NCI-H128 (cell line): ENCODE data around the gene HCN2.

Experiments
- DNase-seq: peaks from one replicate; lab custom pipeline; 2025; ENCODE audit not compliant: unreplicated experiment; lab: John Stamatoyannopoulos, UW

Gene HCN2

DNA sequence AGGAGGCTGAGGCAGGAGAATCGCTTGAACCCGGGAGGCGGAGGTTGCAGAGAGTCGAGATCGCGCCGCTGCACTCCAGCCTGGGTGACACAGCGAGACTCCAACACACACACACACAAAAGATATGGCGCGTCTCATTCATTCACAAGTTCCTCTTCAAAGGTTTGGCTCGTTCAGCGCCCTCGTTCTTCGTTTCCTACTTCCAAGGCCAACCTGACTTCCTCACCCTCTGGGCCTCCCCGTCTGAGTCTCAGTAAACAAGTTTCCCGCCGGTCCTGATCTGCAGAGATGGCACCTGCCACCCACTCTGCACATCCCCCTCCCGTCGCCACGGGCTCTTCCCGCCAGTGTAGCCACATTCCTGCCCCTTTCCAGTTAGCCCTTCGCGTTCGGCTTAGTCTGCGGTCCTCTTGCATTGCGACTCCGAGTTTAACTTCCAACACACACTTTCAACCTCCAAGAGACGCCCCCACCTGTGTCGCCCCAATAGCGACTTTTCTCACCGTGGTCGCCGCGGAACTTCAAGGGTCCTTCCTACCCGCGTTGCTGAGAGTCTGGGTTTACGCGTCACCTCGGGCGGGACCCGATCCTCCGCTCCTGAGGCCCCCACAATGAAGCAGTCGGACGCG is 18.6 kb upstream of the HCN2 start:
- DNase-seq, result peak; percentile 47

DNA sequence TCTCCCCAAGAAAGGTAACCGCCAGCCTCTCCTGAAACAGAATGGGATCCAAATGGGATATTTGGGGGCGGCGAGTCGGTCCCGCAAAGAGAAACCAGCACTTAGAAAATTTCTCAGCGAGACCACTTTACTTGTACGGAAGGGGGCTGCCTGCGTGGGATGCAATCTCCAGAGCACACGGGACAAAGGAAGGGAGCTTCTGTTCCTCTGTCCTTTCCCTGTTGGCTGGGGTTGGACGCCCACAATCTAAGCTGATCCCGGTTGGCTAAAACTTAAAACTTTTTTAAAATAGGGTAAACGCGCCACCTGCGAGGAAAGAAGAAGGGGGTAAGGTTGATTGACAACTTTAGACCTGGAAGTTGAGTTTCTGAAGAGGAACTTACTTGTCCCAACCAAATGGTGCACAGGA is 18.1 kb upstream of the HCN2 start:
- no peak for DNase-seq

DNA sequence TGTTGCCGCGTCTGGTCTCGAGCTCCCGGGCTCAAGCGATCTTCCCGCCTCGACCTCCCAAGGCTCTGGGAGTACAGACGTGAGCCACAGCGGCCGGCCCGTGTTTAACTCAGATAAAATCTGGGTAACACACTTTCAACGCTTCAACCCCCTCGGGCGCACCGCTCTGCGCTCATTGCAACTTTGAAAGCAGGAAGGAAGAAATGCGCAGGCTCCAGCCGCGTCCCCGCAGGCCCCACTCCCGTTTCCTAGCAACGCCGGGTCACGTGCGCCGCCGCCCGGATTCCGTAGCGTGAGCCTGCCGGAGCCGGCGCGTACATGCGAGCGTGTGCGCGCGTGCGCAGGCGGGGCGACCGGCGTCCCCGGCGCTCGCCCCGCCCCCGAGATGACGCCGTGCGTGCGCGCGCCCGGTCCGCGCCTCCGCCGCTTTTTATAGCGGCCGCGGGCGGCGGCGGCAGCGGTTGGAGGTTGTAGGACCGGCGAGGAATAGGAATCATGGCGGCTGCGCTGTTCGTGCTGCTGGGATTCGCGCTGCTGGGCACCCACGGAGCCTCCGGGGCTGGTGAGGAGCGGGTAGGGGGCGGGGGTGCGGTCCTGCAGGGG is 17.4 kb upstream of the HCN2 start, which contains the start of gene BSG:
BSG (plus strand) TSS at position 457 of the 603 bp plus-strand sequence; CDS start at position 496, 39 bp downstream.
- DNase-seq, result peak; percentile 97

DNA sequence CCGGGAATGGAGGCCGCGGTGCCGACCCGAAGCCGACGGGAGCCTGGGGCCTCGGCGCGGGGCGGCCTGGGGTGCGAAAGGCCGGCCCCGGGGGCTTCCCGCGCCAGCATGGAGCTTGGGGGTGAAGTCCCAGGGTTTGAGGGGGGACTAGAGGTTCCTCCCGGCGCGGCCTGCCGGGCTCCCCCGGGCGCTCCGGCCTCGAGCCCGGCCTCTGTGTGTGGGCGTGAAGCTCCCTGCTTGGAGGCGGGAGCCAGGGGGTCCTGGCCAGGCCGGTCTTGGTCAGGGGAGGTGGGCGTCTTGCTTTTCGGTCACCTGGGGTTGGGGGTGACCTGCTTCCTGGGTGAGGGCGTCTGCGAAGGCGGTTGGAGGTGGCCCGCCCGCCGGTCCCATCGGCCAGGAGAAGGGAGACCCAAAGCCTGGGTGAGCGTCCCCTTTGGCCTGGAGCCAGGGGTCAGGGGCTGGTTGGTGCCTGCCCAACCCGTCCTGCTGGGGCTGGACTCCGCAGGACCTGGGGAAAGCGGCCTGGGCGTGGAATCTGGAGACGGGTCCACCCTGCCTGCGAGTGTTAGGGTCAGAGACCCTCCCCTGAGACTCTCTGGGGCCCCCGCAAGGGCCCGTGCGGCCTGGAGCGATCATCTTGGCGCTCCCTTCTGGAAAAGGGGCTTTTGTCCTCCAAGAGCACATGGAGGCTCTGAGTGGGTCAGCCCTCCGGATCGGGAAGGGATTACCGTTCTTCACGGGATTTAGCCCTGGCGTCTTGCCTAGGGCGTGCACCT is 16.8 kb upstream of the HCN2 start:
- DNase-seq, result no peak

DNA sequence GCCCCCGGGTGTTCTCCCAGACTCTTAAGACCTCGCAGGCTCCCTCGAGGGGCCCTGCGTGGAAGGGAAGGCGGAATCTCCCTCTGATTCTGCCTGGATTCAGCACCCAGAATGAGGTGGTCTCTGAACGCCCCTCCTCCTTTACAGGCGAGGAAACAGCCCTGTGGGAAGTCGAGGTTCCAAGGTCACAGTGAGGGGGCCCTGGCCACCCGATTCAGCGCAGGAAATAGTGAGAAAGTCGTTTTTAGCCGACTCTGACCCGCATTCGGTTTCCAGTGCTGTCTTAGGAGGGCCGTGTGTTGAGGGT is 16.2 kb upstream of the HCN2 start:
- DNase-seq, result no peak

DNA sequence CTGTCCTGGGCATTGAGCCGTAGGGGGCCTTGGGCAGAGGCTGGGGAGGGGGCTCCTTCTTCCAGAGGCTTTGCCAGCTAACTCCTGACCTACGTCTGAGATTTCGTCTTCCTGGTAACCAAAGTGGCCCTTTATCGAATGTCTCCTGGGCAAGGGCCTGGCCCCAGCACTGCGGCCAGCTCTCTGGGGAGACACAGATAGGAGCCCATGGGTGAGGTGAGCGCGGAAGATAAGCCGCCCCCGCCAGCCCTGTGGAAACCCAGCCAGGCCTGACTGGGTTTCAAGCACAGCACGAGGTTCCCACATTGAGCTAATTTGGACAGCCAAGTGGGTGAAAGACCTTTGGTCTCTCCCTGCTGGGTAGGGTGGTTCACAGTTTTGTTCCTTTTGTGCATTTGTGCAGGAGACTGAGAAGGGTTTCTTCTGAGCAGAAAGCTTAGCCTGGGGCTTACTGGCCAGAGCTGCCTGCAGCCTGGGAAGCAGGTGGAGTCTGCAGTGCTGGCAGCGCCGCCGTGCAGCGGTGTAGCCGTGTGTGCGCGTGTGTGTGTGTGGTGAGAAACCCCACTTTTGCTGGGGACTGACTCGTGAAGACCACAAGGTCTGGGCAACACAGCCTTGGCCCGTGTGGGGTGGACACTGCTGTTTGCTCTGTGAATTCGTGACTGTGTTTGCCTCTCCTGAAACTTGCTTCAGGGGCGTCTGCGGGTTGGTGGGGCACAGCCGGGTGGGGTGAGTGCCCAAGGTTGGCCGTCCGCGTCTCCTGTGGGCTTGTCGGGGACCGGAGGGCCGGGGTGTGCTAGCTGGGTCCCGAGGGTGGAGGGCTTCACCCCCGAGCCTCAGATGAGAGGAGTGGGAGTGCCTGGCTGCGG is 14.8 kb upstream of the HCN2 start:
- no peak for DNase-seq

DNA sequence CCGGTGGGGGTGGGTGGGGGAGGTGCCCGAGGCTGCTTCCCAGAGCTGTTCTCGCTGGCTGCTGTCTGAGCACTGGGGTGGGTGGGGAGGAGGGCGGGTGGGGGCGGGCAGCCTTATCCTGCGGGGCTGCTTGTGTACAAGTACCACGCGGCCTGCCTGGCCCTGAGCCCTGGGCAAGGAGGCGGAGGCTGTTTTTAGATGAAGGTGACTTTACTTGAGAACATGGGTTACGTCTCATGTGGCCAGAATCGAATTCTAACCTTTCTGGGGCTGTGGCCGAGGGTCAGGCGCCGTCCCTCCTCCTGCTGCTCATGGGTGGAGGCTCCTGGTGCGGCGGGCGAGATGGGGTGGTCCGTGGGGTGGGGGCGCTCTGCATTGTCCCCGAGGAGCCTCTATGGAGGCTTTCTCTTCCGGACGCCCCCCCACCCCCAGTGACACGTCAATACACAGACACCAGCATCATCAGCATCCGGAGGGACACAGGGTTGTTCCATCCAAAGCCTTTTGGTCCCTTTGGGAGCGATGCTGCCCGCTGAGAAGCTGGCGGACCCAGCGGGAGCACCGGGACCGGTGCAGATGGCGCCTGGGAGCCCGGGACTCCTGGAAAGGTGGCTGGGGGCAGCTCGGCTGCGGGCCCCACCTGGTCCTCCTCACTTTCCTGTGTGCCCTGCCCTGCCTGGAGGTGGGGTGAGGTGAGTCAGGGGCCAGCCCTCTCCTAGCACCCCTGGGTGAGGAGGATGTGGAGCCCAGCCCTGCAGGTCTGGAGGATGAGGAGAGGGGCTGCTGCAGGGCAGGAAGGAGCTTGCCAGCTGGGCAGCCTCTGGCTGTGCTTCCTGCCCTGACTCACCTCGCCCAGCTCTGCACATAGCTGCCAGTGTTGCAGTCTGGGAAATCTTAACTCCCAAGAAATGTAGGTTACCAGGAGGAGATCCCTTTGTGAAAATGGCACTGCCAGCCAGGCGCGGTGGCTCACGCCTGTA is 13.9 kb upstream of the HCN2 start:
- no peak for DNase-seq

DNA sequence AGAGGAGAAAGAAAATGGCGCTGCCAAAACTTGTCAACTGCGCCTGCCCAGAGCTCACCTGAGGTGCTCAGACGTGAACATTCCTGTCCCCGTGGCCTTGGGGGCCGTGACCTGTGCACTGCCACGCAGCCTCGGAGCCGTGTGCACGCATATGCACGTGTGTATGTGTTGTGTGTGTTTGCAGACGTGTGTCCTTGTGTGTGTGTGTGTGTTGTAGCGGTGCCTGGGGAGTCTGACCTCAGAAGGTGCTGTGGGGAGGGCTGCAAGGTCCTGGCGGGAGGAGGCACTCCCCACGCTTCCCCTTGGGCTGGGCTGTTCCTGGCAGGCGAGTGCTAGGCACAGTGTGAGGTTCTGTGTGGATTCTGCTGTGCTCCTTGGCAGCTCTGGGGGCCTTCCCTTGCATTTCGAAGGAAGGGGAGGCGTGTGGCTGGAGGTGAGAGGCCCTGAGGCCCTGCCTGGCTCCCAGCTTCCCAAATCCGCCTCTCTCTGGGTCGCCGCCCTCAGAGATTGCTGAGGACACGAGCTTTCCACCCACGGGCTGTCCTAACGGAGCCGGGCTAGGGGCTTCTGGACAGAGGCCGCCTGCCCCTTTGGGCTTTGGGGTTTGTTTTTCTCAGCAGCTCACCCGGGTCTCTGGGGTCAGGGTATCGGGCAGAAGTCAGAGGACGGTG is 12.8 kb upstream of the HCN2 start:
- no peak for DNase-seq

DNA sequence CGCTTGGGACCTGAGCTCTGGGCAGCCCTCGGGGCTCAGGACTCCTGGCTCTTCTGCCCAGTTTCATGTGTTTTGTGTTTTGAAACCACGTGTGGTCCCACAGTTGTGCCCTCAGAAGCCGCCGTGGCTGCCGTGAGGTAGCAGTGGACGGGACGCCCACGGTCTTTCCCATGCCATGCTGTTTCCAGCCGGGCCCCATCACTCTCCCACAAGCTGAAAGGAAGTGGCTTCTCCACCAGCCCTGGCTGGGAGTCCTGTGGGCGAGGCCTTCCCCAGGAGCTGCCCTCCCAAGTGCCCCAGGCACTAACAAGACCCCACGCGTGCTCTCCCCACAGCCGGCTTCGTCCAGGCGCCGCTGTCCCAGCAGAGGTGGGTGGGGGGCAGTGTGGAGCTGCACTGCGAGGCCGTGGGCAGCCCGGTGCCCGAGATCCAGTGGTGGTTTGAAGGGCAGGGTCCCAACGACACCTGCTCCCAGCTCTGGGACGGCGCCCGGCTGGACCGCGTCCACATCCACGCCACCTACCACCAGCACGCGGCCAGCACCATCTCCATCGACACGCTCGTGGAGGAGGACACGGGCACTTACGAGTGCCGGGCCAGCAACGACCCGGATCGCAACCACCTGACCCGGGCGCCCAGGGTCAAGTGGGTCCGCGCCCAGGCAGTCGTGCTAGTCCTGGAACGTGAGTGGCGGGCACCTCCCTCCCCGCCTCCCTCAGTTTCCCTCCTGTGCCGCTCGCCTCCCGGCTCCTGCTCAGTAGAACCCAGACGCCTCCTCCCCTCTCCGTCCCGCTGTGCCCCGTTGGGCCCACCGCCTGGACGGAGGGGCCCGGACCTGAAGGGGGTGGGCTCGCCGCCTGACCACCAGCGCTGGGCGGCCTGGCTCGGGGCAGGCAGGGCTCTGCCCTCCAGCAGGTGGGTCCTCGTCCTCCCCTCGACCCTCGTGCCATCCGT is 12.0 kb upstream of the HCN2 start:
- DNase-seq, result no peak

DNA sequence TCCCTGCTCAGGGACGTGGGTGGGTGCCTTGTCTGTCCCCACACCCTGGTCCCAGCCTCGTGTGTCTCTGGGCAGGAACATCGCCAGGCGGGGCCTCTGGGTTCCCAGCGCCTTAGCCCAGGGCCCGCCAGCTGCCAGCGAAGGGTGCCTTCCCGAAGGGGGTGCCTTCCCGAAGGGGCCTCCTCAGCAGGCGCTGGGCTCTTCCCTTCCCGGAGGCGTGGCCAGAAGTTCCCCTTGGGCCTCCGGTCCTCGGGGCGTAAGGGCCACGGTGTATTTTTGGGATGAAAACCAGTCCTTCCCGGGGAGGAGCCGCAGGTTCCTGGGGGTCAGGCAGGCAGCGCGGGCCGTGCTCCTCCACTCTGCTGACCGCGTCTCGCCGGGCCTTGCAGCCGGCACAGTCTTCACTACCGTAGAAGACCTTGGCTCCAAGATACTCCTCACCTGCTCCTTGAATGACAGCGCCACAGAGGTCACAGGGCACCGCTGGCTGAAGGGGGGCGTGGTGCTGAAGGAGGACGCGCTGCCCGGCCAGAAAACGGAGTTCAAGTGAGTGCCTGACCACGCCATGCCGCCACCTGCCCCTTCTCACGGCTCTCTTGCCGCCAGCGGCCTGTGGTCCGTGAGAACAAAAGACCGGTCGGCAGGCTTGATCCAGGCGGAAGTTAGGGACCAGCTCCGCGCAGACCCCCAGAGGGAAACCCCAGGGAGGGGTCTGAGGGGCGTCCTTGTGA is 10.4 kb upstream of the HCN2 start:
- no peak for DNase-seq

DNA sequence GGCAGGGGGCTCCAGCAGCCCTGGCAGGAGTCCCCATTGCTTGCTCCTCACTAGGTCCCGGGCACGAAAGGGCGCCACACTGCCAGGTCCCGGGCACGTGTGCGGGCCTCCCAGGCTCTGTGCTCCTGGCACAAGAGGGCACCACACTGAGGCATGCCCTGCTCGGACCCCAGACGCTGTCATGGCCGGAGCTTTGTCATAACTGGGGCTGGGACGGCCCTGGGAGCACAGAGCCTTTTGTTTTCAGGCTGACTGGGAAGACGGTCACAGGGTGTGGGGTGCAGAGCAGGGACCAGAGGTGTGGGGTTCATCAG is 9.9 kb upstream of the HCN2 start:
- no peak for DNase-seq

DNA sequence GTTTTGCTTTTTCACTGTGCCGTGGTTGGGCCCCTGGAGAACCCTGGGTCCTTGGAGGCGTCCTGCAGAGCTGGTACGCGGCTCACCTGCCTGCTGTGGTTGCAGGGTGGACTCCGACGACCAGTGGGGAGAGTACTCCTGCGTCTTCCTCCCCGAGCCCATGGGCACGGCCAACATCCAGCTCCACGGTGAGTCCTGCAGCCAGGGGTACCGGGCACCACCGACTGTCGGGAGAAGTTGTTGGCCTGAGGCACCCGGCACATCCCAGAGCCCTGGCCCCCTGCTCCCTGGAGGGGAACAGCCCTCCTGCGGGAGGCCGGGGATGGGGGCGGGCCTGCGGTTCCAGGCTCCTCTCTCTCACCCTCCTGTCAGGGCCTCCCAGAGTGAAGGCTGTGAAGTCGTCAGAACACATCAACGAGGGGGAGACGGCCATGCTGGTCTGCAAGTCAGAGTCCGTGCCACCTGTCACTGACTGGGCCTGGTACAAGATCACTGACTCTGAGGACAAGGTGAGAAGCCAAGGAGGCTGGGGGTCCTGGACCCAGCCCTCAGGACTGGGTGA is 9.3 kb upstream of the HCN2 start:
- no peak for DNase-seq

DNA sequence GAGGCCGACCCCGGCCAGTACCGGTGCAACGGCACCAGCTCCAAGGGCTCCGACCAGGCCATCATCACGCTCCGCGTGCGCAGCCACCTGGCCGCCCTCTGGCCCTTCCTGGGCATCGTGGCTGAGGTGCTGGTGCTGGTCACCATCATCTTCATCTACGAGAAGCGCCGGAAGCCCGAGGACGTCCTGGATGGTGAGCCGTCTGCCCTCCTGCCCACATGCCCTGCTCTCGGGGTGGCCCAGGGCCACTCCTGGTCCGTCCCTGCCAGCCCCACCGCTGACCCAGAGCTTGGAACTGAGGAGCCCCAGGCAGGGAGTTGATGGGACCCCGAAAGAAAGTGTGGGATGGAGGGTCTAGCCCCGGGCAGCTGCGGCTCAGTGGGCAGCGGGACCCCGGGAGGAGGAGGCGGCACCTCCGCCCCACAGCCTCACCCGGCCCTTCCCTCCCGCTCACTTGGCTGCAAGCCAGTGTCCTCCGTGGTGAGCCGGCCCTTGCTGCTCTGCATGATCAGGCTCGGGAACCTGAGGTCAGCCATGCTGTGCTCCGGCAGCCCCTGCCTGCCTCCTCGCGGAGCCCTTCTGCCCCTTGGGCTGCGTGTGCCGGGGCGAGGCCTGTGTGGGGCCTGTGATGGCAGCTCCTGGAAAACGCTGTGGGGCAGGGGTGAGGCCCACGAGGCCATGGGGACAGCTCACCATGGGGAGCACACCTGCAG is 8.1 kb upstream of the HCN2 start:
- DNase-seq, result no peak

DNA sequence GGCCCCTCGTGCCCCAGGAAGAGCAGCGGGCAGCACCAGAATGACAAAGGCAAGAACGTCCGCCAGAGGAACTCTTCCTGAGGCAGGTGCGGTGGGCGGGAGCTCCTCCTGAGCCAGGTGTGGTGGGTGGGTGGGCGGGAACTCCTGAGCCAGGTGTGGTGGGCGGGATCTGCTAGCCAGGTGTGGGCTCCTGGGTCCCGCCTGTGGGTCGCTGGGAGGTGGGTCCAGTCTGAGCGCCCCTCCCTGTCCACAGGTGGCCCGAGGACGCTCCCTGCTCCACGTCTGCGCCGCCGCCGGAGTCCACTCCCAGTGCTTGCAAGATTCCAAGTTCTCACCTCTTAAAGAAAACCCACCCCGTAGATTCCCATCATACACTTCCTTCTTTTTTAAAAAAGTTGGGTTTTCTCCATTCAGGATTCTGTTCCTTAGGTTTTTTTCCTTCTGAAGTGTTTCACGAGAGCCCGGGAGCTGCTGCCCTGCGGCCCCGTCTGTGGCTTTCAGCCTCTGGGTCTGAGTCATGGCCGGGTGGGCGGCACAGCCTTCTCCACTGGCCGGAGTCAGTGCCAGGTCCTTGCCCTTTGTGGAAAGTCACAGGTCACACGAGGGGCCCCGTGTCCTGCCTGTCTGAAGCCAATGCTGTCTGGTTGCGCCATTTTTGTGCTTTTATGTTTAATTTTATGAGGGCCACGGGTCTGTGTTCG is 7.0 kb upstream of the HCN2 start:
- DNase-seq, result no peak

DNA sequence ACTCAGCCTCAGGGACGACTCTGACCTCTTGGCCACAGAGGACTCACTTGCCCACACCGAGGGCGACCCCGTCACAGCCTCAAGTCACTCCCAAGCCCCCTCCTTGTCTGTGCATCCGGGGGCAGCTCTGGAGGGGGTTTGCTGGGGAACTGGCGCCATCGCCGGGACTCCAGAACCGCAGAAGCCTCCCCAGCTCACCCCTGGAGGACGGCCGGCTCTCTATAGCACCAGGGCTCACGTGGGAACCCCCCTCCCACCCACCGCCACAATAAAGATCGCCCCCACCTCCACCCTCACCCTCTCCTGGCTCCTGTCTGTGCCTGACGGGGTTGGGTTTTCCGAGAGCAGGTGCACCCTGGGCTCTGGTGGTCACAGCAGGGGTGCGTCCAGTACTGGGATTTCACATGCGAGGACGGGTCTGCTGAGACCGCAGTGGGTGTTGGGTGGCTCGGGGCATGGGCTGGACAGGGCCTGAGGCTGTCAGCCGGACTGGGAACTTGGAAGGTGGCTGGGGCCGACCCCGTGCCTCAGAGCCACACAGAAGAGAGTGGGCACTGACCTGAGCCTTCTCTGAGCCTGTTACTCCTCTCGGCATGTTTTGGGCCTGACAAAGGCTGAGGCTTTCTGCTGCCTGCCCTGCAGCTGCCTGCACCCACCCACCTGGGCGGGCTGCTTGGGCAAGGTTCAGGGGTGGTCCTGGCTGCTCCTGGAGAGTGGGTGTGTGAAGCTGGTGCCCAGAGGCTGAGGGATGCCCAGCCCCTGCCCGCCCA is 6.3 kb upstream of the HCN2 start:
- DNase-seq, result no peak

DNA sequence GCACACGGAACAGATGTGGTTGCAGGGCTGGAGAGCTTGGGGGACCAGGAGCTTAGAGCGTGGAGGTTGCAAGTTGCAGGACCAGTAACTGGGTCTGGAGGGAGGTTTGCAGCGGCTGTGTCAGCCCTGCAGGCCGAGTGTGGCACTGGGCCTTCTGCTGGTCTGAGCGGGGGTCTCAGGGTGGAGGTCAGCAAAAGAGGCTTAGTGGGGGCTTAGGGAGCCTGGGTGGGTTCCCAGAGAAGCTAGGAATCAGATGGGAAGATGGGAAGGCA is 5.8 kb upstream of the HCN2 start:
- no peak for DNase-seq
